Kidney glomerular epithelial cell (primary cell): ENCODE measurements around the gene GYG1.

Experiments used
- DNase-seq: peaks from one replicate; lab custom pipeline; 2025; lab: John Stamatoyannopoulos, UW

The GYG1 gene

DNA sequence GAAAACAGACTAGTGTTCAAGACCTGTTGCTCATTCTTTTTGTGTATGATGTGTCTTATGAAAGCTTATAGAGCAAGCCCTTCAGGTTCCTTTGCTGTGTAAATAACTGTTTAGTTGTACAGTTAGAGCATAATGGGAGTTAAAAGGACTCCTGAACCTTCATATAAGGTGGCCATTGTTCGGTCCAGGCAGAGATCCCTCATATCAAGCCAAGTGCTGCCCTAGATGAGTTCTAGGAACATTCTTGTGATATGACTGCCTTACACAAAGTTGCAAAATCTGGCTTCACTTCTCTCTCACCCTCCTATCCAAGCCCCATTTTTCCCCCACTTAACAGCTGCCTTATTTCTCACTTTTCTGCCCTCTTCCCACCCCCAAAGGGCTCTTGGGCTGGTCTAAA is 26.9 kb downstream of the GYG1 start:
- no peak for DNase-seq

DNA sequence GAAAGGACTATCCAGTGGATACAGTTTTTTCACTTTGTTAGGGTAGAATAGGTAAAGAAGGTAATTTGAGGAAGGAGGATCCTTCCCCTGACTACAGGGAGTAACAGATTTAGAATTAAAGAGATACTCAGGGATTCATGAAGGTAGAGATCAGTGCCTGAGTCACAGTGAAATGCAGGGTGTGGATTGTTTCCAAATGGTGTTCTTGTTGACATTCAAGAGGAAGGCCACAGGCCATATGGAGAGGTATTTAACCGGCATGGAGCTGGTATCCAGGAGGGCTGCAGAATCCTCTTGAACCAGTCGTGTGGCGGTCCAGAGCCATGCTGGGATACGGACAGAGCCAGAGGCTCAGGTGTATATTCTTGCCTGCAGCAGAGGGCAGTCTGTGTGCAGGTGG is 28.2 kb downstream of the GYG1 start:
- DNase-seq = no peak

DNA sequence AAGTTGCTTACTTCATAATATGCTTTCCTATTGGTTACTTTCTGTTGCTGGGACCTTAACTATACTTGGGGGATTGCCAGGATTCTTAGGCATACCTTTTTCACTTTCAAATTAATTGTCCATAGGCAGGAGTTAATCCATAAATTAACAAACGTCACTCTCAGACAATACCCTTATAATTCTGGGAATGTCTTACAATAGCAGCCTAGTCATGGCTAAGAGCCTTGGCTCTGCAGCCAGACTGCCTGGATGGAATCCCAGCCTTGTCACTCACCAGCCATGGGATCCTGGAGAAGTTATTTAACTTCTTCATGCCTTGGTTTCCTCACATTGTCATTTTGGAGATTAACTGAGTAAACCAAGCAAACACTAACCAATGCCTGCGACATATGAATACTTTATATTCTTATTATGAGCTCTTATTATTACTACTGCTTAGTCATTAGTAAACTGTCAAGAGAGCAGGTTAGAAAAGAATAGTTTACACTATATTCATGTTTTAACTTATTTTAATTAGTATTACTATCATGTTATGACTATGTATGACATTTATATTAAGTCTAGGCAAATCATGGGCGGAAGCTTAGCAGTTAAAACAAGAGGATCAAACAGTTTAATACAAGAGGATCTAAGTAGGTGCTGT is 29.0 kb downstream of the GYG1 start:
- no peak for DNase-seq

DNA sequence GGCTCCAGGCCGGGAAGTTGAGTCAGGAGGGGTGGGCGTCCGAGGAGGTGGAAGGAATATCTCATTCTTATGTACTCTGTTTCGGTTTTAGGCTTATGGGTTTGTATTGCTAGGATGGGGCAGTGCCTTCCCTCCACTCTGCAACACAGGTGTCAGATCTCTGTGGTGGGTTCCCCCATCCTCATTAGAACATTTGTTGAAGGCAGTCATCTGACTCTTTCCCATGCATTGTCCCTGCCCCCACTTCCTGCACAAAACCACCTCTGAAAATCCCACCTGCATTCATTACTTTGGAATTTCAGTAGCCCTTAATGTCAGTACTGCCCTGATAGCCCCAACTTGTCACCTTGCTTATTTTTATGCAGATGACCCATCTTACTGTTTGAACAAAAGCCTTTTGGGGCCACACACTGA is 29.5 kb downstream of the GYG1 start:
- no peak for DNase-seq

DNA sequence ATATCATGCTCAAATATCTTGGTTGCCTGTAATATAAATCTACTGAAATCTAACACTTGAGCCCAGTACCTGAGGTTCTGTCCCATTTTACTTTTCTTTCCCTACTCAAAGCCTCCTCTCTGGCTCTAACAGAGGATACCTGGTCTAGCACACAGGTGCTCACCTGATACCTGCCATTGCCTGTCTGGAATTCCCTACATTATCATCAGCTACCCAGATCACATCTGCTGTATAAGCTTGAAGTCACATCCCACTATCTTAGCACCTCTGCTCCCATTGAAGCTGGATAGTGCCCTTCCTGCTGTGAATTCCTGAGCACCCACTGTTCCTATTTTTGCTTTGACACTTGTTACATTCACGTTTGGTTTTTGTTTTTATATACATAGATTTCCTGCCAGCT is 30.5 kb downstream of the GYG1 start:
- DNase-seq = no peak

DNA sequence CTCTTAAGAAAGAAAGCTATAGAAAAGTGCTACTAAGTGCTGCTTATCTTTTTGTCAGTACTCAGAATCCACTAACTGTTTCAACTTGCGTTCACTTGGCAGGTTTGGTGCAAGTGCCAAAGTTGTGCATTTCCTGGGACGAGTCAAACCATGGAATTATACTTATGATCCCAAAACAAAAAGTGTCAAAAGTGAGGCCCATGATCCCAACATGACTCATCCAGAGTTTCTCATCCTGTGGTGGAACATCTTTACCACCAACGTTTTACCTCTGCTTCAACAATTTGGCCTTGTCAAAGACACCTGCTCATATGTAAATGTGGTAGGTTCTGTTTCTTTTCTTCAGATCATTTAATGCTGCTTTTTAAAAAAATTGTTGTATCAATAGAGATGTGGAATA is 32.6 kb downstream of the GYG1 start:
- no peak for DNase-seq

DNA sequence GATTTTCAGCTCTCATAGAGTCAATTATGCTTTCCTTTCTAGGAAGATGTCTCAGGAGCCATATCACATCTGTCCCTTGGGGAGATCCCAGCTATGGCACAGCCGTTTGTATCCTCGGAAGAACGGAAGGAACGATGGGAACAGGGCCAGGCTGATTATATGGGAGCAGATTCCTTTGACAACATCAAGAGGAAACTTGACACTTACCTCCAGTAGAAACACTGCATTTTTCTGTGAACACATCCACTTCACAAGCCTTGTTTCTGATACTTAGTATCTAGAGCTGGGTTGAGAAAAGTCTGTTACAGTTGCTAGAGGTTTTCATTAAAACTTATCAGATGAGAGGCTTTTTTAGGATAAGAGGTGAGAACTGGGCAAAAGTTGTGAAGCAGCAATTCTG is 35.4 kb downstream of the GYG1 start:
- no peak for DNase-seq

DNA sequence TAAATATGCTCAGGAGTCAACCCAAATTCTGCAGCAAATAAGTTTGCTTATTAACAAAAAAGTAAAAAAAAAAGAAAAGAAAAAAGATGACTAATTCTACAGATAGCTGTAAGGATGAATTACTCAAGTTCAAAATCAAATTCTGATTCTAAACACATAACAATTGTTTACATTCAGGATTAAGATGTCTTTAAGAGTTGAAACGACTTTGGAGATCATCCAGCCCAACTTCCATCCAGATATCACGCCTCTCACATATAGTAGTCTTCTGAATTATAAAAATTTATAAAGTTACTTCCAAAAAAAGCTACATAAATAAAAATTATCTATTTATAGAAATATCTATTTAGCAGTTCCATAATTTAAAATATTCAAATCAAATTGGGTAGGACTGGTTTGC is 39.8 kb downstream of the GYG1 start:
- DNase-seq = no peak

DNA sequence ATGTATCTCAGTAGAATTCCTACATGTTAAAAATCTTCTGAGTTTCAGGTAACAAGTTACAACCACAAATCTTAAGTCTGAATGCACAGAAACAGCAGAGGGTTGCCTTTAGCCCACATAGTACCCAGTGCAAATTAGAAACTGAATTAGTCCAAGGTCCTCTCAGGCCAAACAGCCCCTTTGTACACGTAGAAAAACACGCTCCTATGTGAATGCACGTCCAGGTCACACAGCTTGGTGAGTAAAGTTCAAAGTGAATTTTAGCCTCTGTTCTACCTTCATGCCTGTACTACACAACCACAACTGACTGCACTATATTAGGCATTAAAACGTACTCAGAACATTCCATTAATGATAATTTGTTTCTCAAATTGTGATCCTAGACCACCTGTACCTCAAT is 46.3 kb downstream of the GYG1 start:
- no peak for DNase-seq

DNA sequence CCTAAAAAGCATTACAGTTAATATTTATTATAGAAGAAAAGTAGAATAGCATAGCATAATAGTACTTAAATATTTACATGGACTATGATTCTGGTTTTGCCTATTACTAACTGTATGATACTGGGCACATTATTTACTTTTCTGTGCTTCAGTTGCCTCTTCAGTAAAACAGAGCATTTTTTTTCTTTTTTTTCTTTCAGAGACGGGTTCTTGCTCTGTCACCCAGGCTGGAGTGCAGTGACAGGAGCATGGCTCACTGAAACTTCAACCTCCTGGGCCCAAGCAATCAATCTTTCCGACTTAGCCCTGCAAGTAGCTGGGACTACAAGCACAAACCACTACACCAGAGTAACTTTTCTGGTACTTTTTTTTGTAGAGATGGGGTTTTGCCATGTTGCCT is 47.0 kb downstream of the GYG1 start:
- no peak for DNase-seq

DNA sequence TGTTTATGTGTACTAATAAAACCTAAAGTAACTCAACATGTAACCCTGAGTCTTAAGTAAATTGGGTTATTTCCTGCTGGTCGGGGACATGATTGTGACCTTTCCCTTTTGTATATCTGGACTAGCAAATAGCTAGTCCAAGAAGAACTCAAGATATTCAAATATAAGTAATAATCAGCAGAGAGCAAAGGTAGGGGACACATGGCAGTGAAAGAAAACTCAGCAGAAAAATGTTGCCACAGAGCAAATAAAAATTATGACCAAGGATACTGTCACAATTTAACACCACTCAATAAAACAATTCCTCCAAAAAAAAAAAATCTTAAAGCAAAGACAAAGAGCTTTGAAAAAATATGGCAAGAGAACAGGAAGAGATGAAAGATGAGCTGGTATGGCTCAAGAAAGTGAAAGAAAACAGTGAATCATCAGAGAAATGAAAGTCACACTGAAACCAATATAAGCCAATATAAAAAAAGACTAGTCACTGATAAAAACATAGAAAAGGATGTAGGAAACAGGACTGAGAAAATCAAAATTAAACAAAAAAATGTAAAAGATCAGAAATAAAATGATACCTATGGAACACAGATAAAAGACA is 51.5 kb downstream of the GYG1 start:
- DNase-seq = peak; percentile 15

DNA sequence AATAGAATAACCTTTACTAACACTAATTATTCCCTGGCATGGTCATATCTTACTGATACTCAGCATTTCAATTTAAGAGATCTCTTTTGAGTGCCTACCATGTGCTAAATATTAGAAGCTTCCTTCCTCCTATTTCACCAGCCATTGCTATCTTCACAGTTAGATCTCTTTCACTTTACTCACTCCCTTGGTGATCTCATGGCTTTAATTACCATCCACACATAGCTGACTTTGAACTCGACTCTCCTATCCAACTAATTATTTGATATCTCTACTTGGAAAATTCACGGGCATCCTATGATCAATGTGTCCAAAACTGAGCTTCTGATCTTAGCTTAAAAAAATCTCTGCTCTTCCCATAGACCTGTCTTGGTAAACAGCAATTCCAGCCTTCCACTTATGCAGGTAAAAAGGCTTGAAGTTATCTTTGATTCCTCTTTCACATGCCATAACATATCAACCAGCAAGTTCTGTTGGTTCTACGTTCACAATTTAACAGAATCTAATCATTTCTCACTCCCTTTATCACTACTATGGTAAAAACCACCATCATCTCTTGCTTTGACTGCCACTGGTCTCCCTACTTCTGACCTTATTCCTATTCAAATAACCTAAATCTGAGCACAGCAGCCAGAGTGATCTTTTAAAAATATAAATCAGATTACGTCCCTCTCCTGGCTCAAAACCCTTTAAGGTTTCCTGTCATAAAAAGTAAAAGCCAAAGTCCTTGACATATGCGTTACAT is 53.2 kb downstream of the GYG1 start:
- DNase-seq = no peak

DNA sequence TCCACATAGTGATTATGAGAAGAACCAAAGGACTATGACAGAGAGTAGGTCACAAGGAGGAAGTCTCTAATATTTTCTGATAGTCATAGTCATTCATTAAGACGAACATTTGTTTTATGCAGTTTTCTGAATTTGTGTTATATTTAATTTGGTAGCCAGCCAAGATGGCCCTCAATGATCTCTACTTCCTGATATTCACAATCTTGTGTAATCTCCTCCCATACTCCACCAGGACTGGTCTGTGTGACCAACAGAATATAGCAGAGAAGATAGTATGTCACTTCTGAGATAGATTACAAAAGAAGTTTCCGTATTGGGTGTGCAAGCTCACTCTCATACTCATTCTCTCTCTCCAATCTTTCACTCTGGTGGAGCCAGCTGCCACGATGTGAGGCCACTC is 64.2 kb downstream of the GYG1 start:
- DNase-seq = no peak

DNA sequence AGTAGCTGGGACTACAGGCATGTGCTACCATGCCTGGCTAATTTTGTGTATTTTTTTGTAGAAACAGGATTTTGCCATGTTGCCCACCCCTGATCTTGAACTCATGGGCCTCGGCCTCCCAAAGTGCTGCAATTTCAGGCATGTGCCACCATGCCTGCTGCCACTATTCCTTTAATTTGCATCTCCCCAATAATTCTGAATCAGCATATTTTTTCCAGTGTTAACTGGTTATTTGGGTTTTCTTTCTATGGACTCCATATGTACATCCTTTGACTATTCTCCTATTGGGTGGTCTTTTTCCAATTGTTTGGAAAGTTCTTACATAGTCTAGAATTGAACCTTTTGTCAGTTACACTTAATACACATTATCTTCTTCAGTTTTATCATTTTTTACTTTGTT is 66.9 kb downstream of the GYG1 start:
- no peak for DNase-seq

DNA sequence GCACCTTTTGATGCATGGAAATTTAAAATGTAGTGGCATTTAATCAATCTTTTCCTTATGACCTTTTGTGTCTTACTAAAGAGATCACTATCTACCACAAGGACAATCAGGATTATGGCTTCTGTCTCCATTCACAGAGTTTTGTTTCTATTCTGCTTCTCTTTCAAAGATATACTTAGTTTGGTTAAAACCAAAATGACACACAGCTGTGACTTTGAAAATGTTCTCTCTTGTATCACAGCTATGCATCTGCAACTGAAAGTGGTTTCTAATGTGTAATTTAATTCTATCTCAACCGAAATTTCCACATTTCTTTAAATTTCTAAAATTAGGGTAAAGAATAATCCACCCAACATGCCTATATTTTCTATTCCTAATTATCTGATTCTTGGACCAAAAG is 67.3 kb downstream of the GYG1 start:
- no peak for DNase-seq

DNA sequence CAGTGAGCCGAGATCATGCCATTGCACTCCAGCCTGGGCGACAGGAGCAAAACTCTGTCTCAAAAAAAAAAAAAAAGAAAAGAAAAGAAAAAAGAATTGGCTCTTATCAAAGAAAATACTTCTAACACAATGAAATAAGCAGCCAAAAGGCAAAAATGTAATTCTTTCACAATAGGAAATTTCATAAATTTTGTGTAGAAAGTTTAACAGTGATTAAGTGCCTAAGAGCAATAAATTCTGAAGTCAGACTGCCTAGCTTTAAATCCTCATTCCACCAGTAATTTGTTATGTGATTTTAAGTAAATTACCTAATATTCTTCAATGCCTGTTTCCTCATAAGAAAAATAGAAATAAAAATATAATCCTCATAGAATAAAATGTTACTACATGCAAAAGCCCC is 70.4 kb downstream of the GYG1 start:
- no peak for DNase-seq

DNA sequence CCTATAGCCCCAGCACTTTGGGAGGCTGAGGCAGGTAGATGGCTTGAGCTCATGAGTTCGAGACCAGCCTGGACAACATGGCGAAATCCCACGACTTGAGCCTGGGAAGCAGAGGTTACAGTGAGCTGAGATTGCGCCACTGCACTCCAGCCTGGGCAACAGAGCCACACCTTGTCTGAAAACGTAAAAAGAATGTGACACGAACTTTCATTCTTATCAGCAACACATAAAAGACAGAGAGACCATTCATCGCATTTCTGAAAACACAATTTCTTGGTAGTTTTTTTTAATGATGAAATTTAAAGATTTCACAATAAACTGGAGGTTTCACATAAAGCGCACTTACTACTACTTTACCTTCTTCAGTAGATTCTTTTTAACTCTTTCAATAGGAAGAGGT is 76.5 kb downstream of the GYG1 start:
- no peak for DNase-seq
